ENCODE results near the gene TMEM130.
"Not testable (repeated sequence)": the region's sequence is repeated elsewhere in the genome, so short reads cannot be mapped to it uniquely, and the experiment has no call there.

Gene TMEM130

GRCh38 chr7:98887038-98887437, 17.2 kb upstream of the TMEM130 start:
- peaks cover 69% of the 10 kb centered on the region for H3K36me3 Mint-ChIP-seq (ENCODE audit: insufficient read depth)

GRCh38 chr7:98884416-98884815, 14.6 kb upstream of the TMEM130 start:
- H3K4me3 Mint-ChIP-seq = no peak overlapping the region
- H3K27ac Mint-ChIP-seq = peak overlapping the region in 1 of 2 donors; percentile 35
- H3K9me3 Mint-ChIP-seq = no peaks in the 10 kb centered on the region
- H3K4me1 Mint-ChIP-seq (ENCODE audit: low read depth in 2 of 2) = peaks cover 5 to 10% of the 10 kb centered on the region in 2 donors
- DNase-seq (no peak), ATAC-seq (replicated peaks) (no peak)
- H3K27me3 Mint-ChIP-seq = no peaks in the 10 kb centered on the region
- H3K36me3 Mint-ChIP-seq (ENCODE audit: insufficient read depth) = peaks cover 64% of the 10 kb centered on the region

More at GRCh38 chr7:98887038-98887437, 17.2 kb upstream of the TMEM130 start:
- ATAC-seq (replicated peaks) (no peak), DNase-seq (no peak)
- H3K27ac Mint-ChIP-seq = no peak overlapping the region
- H3K4me3 Mint-ChIP-seq = no peak overlapping the region
- H3K27me3 Mint-ChIP-seq = no peaks in the 10 kb centered on the region
- no peaks in the 10 kb centered on the region for H3K9me3 Mint-ChIP-seq
- H3K4me1 Mint-ChIP-seq (ENCODE audit: low read depth in 2 of 2) = peaks cover 5 to 9% of the 10 kb centered on the region in 2 donors

DNA sequence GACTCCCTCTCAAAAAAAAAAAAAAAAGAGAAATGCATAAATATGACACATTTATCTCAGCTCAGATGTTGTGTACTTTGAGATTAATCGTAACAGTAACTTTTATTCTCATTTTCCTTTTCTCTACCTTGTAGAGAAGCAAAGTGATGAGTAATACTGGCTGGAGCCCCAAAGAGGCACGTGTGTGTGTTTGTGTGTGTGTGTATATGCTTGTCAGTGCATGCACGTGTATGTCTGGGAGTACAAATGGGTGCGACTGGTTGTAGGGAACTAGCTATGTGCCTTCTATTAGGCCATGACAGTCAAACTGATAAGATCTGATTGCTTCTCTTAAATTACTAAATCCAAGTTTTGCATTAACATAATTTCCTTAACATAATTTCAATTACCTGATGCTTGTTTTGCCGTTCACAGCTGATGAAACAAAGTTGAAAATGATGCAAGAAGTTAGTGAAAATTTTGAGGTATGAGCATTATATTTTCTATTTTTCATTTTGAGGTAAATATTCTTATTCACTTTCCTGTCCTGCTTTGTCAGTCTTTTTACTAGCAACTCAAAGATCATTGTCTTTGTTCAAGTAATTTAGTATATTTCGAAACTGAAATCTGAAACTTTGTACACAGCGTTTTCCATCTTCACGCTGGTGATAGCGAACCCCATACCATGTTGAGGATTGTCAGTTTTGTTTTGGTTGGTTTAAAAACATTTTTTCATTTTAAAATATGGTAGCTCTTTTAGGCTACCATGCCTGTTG, 11.9 kb upstream of the TMEM130 start:
- Mint-ChIP-seq H3K27ac (no peak overlapping the region), H3K9me3 (no peaks in the 10 kb centered on the region), H3K4me1 (ENCODE audit: low read depth in 2 of 2) (peaks cover 0 to 5% of the 10 kb centered on the region in 2 donors), H3K36me3 (ENCODE audit: insufficient read depth) (peaks cover 58% of the 10 kb centered on the region), H3K27me3 (no peaks in the 10 kb centered on the region), H3K4me3 (no peak overlapping the region)
- DNase-seq (no peak), ATAC-seq (replicated peaks) (no peak)

DNA sequence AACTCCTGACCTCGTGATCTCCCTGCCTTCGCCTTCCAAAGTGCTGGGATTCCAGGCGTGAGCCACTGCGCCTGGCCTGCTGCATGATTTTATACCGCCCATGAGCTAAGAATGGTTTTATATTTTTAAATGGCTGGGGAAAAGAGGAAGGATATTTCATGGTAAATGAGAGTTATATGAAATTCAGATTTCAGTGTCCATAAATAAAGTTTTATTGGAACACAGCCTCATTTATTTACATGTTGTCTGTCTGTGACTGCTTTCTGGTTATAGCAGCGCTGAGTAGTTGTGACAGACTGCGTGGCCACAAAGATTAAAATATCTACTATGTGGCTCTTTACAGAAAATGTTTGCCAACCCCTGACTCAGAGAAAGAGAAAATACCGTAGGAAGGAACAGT, 10.7 kb upstream of the TMEM130 start:
- no peaks in the 10 kb centered on the region for H3K9me3 Mint-ChIP-seq
- H3K4me3 Mint-ChIP-seq = peak overlapping the region; percentile 91 to 92
- DNase-seq (no peak), ATAC-seq (replicated peaks) (no peak)
- H3K27me3 Mint-ChIP-seq = peaks cover 0 to 4% of the 10 kb centered on the region in 2 donors
- H3K36me3 Mint-ChIP-seq (ENCODE audit: insufficient read depth) = peaks cover 62% of the 10 kb centered on the region
- peak overlapping the region; percentile 93 to 94 for H3K27ac Mint-ChIP-seq
- H3K4me1 Mint-ChIP-seq (ENCODE audit: low read depth in 2 of 2) = peaks cover 0 to 5% of the 10 kb centered on the region in 2 donors

- ATAC-seq (replicated peaks) = no peak
- H3K4me3 Mint-ChIP-seq = peak overlapping the region; percentile 91 to 92
Measured at GRCh38 chr7:98879979-98880315, 10.1 kb upstream of the TMEM130 start.

GRCh38 chr7:98879198-98879978, 9.6 kb upstream of the TMEM130 start:
- peak overlapping the region; percentile 93 to 94 for H3K27ac Mint-ChIP-seq
- H3K27me3 Mint-ChIP-seq = peaks cover 0 to 8% of the 10 kb centered on the region in 2 donors
- peak; percentile 82 for ATAC-seq (replicated peaks)
- H3K4me1 Mint-ChIP-seq (ENCODE audit: low read depth in 2 of 2) = peaks cover 0 to 5% of the 10 kb centered on the region in 2 donors
- peak; percentile 62 to 63 (median 62) for DNase-seq
- H3K36me3 Mint-ChIP-seq (ENCODE audit: insufficient read depth) = peaks cover 54% of the 10 kb centered on the region
- peak overlapping the region; percentile 91 to 92 for H3K4me3 Mint-ChIP-seq
- H3K9me3 Mint-ChIP-seq = no peaks in the 10 kb centered on the region

More at GRCh38 chr7:98879979-98880315, 10.1 kb upstream of the TMEM130 start:
- no peaks in the 10 kb centered on the region for H3K9me3 Mint-ChIP-seq
- DNase-seq = no peak
- peaks cover 60% of the 10 kb centered on the region for H3K36me3 Mint-ChIP-seq (ENCODE audit: insufficient read depth)
- H3K4me1 Mint-ChIP-seq (ENCODE audit: low read depth in 2 of 2) = peaks cover 0 to 5% of the 10 kb centered on the region in 2 donors
- H3K27me3 Mint-ChIP-seq = peaks cover 0 to 8% of the 10 kb centered on the region in 2 donors
- H3K27ac Mint-ChIP-seq = peak overlapping the region; percentile 93 to 94

DNA sequence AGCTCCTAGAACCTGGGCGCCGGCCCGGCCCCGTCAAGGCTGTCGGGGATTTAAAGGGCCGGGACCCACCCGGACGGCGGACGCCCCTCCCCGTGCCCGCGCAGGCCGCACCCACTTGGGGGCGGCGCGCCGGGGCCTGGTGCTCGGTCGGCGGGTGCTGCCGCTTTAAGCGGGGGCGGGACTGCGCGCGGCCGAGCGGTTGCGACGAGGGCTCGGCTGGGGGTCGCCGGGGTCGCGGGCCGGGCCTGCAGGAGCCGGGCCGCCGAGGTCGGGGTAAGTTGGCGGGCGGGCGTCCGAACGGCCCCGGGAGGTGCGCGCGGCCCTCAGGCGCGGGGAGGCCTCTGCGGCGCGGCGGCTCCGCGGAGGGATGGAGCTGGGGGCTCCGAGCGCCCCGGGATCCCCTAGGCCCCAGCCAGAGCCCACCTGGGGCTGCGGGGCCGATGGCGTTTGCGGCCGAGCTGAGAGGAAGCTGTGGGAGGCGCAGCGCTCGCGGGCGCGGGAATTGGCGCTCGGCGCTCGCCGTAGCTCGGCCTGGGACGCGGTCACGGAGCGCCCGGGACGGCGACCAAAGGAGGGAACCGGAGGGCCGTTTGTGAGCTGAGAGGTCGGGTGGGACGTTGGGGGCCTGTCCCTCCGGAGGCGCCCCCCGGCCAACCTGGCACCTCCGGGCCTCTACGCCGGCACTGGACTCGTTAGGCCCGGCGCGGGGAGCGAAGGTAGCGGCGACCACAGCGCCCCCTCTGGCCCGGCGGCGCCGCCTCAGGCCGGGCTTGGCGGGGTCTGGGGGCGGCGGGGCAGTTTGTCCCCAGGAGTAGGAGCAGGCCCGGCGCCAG, 8.8 kb upstream of the TMEM130 start, which contains the start of gene TRRAP:
Gene TRRAP, plus strand, starts transcription at position 168 of the 833 bp plus-strand sequence. CDS start 2,619 bp downstream, outside the sequence.
- ATAC-seq (replicated peaks) (peak; percentile 69), DNase-seq (peak; percentile 64 to 74 (median 72))
- peak within 1 kb of the TSS; percentile 93 to 94 for H3K27ac Mint-ChIP-seq
- peaks cover 48% of the 10 kb centered on the region for H3K36me3 Mint-ChIP-seq (ENCODE audit: insufficient read depth)
- peaks cover 0 to 2% of the 10 kb centered on the region in 2 donors for H3K4me1 Mint-ChIP-seq (ENCODE audit: low read depth in 2 of 2)
- peak within 1 kb of the TSS; percentile 91 to 92 for H3K4me3 Mint-ChIP-seq
- H3K27me3 Mint-ChIP-seq = peaks cover 0 to 8% of the 10 kb centered on the region in 2 donors
- no peaks in the 10 kb centered on the region for H3K9me3 Mint-ChIP-seq

GRCh38 chr7:98877692-98878364, 8.0 kb upstream of the TMEM130 start:
- ATAC-seq (replicated peaks) (no peak), DNase-seq (no peak)
- Mint-ChIP-seq H3K4me1 (ENCODE audit: low read depth in 2 of 2) (peaks cover 0 to 2% of the 10 kb centered on the region in 2 donors), H3K27me3 (peaks cover 0 to 8% of the 10 kb centered on the region in 2 donors), H3K36me3 (ENCODE audit: insufficient read depth) (peaks cover 41% of the 10 kb centered on the region), H3K4me3 (peak overlapping the region; percentile 64 to 91), H3K27ac (peak overlapping the region in 1 of 2 donors; percentile 94), H3K9me3 (no peaks in the 10 kb centered on the region)

DNA sequence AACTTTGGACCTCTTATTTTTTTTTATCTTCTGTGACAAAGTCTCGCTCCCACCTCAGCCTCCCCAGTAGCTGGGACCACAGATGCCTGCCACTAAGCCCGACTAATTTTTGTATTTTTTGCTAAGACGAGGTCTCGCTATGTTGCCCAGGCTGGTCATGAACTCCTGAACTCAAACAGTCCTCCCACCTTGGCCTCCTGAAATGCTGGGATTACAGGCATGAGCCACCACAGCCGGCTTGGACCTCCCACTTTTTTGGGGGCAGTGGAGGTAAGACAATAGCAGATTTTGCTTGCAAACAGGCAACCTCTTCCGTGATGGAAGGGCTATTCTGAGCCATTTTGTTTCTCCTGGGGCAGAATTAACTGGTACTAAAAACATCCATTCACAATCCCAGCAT, 7.3 kb upstream of the TMEM130 start:
- H3K27ac Mint-ChIP-seq = peak overlapping the region in 1 of 2 donors; percentile 94
- H3K9me3 Mint-ChIP-seq = no peaks in the 10 kb centered on the region
- H3K36me3 Mint-ChIP-seq (ENCODE audit: insufficient read depth) = peaks cover 34% of the 10 kb centered on the region
- peaks cover 0 to 2% of the 10 kb centered on the region in 2 donors for H3K4me1 Mint-ChIP-seq (ENCODE audit: low read depth in 2 of 2)
- no peak for ATAC-seq (replicated peaks)
- peak overlapping the region; percentile 64 to 91 for H3K4me3 Mint-ChIP-seq
- DNase-seq = no peak
- peaks cover 0 to 8% of the 10 kb centered on the region in 2 donors for H3K27me3 Mint-ChIP-seq

GRCh38 chr7:98875501-98875900, 5.7 kb upstream of the TMEM130 start:
- DNase-seq (no peak), ATAC-seq (replicated peaks) (no peak)
- Mint-ChIP-seq H3K36me3 (ENCODE audit: insufficient read depth) (peaks cover 21% of the 10 kb centered on the region), H3K4me3 (no peak overlapping the region), H3K27ac (no peak overlapping the region), H3K4me1 (ENCODE audit: low read depth in 2 of 2) (peaks cover 0 to 8% of the 10 kb centered on the region in 2 donors), H3K9me3 (no peaks in the 10 kb centered on the region), H3K27me3 (peaks cover 9 to 18% of the 10 kb centered on the region in 2 donors)

GRCh38 chr7:98874942-98875341, 5.1 kb upstream of the TMEM130 start:
- Mint-ChIP-seq H3K27me3 (peaks cover 12 to 19% of the 10 kb centered on the region in 2 donors), H3K9me3 (no peaks in the 10 kb centered on the region), H3K4me1 (ENCODE audit: low read depth in 2 of 2) (peaks cover 0 to 9% of the 10 kb centered on the region in 2 donors), H3K36me3 (ENCODE audit: insufficient read depth) (peaks cover 21% of the 10 kb centered on the region), H3K27ac (no peak overlapping the region), H3K4me3 (no peak overlapping the region)
- ATAC-seq (replicated peaks) = no peak
- DNase-seq = no peak

DNA sequence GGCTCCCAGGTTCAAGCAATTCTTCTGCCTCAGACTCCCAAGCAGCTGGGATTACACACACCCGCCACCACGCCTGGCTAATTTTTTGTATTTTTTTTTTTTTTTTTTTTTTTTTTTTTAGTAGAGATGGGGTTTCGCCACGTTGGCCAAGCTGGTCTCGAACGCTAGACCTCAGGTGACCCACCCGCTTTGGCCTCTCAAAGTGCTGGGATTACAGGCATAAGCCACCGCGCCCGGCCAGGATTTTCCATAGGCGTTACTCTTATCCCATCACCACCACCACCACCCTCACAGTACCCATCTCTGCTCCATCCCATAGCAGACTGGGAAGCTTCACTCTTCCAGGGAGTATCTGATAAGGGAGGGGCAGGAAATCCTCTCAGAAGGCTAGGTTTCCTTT, 3.8 kb upstream of the TMEM130 start:
- not testable (repeated sequence) for H3K9me3 Mint-ChIP-seq; ATAC-seq (replicated peaks); H3K27ac Mint-ChIP-seq; H3K4me3 Mint-ChIP-seq; DNase-seq; H3K4me1 Mint-ChIP-seq (ENCODE audit: low read depth in 2 of 2)
- Mint-ChIP-seq H3K36me3 (ENCODE audit: insufficient read depth) (peaks cover 11% of the 10 kb centered on the region), H3K27me3 (peaks cover 12 to 19% of the 10 kb centered on the region in 2 donors)

Data from effector memory CD8-positive, alpha-beta T cell (primary cell).